Stimulated activated CD4-positive, alpha-beta T cell treated with anti-CD3 and anti-CD28 coated beads, TNF-alpha, amount 100 ng/mL, for 24 hours (primary cell): Measurements from ENCODE around the gene MRC2.
A peak's percentile ranks its signal among the peaks of the same experiment; 100 is the strongest.

ENCODE experiments used
- DNase-seq, 3 experiments: peaks; one replicate each; pipeline ENCODE4 v3.0.0-alpha.2; 2020; ENCODE audit warnings: low read depth in 3 of 3

Gene MRC2

GRCh38 chr17:62720126-62720850, 92.8 kb downstream of the MRC2 start:
- no peak for DNase-seq

GRCh38 chr17:62722625-62723024, 95.2 kb downstream of the MRC2 start:
- no peak for DNase-seq

- no peak for DNase-seq
Measured at GRCh38 chr17:62723842-62724241, 96.4 kb downstream of the MRC2 start.

- DNase-seq: peak; percentile 70 to 81 (median 71)
Measured at GRCh38 chr17:62724398-62725146, 97.1 kb downstream of the MRC2 start.

GRCh38 chr17:62725791-62726249, 98.3 kb downstream of the MRC2 start:
- no peak for DNase-seq

GRCh38 chr17:62727916-62728672, 100.6 kb downstream of the MRC2 start:
- no peak for DNase-seq

GRCh38 chr17:62732125-62732524, 104.7 kb downstream of the MRC2 start:
- DNase-seq: no peak

GRCh38 chr17:62735044-62735651, 107.7 kb downstream of the MRC2 start:
- DNase-seq: no peak

- DNase-seq: peak in 2 of 3 experiments; percentile 29 to 31
Measured at GRCh38 chr17:62737513-62737912, 110.0 kb downstream of the MRC2 start.

- no peak for DNase-seq
Measured at GRCh38 chr17:62738281-62738680, 110.8 kb downstream of the MRC2 start.

GRCh38 chr17:62739645-62740388, 112.3 kb downstream of the MRC2 start:
- no peak for DNase-seq

- DNase-seq: no peak
Measured at GRCh38 chr17:62741290-62741689, 113.8 kb downstream of the MRC2 start.
